CD4-positive, alpha-beta memory T cell (primary cell): ENCODE data around the gene BCS1L. TPM values are rescaled to one million over a fixed set of nuclear protein-coding genes. Genes with fewer than 3 reads are reported as not detected.

ENCODE experiments used
- CTCF ChIA-PET: fragments of 350-600 bp; sonication (Branson Sonifier 250); formaldehyde crosslinking; loops from one replicate; lab custom pipeline; 2021; ENCODE audit warnings: inconsistent platforms; ENCODE audit not compliant: partially characterized antibody; lab: Charles Lee
- POLR2A ChIA-PET: fragments of 350-600 bp; sonication (Branson Sonifier 250); formaldehyde crosslinking; loops from one replicate; lab custom pipeline; 2021; ENCODE audit not compliant: partially characterized antibody; lab: Charles Lee
- DNase-seq, 5 donors: peaks; one replicate each; pipeline versions ENCODE4 v3.0.0 to v3.0.0-alpha.2; 2020 to 2022; ENCODE audit warnings: mixed read lengths in 1 of 5
- H3K27ac ChIP-seq: one replicate; pipeline ENCODE4 v1.7.0; 2013; ENCODE audit warnings: low read depth, low read length
- H3K27me3 ChIP-seq: 2 replicates; pipeline ENCODE4 v1.7.0; 2013; ENCODE audit warnings: mild to moderate bottlenecking, low read length, moderate library complexity; ENCODE audit not compliant: insufficient read depth
- H3K36me3 ChIP-seq: 2 replicates; pipeline ENCODE4 v1.7.0; 2013; ENCODE audit warnings: mild to moderate bottlenecking, low read length, moderate library complexity; ENCODE audit not compliant: insufficient read depth
- H3K4me1 ChIP-seq: 2 replicates; pipeline ENCODE4 v1.7.0; 2013; ENCODE audit warnings: mild to moderate bottlenecking, low read length, moderate library complexity; ENCODE audit not compliant: insufficient read depth
- H3K4me3 ChIP-seq, 2 donors: one replicate each; pipeline ENCODE4 v1.7.0; 2013; ENCODE audit warnings: low read length in 2 of 2, mild to moderate bottlenecking in 1 of 2
- H3K9me3 ChIP-seq, 2 donors: one replicate each; pipeline ENCODE4 v1.7.0; 2013; ENCODE audit warnings: low read length in 2 of 2, control low read depth in 1 of 2; ENCODE audit not compliant: control insufficient read depth in 1 of 2
- H3K27ac Mint-ChIP-seq, 7 donors: one replicate each; pipeline ENCODE4 v1.8.0; 2020 to 2021; ENCODE audit warnings: mixed read lengths in 7 of 7, mild to moderate bottlenecking in 6 of 7, inconsistent platforms in 3 of 7, moderate library complexity in 3 of 7
- H3K27me3 Mint-ChIP-seq, 2 donors: one replicate each; pipeline ENCODE4 v1.8.0; 2020 to 2021; ENCODE audit warnings: mixed read lengths in 2 of 2
- H3K36me3 Mint-ChIP-seq, 2 donors: one replicate each; pipeline ENCODE4 v1.8.0; 2020 to 2021; ENCODE audit warnings: mixed read lengths in 2 of 2, inconsistent platforms in 1 of 2, mild to moderate bottlenecking in 1 of 2
- H3K4me1 Mint-ChIP-seq, 4 donors: one replicate each; pipeline ENCODE4 v1.8.0; 2020 to 2021; ENCODE audit warnings: mixed read lengths in 4 of 4, mild to moderate bottlenecking in 1 of 4
- H3K4me3 Mint-ChIP-seq, 8 donors: one replicate each; pipeline ENCODE4 v1.8.0; 2020 to 2021; ENCODE audit warnings: mixed read lengths in 8 of 8, mild to moderate bottlenecking in 7 of 8, moderate library complexity in 6 of 8, inconsistent platforms in 3 of 8
- H3K9me3 Mint-ChIP-seq, 8 donors: one replicate each; pipeline ENCODE4 v1.8.0; 2020 to 2021; ENCODE audit warnings: mixed read lengths in 8 of 8, mild to moderate bottlenecking in 5 of 8, inconsistent platforms in 3 of 8, moderate library complexity in 1 of 8
- intact Hi-C: fragments of 100-400 bp; cut with micrococcal nuclease; formaldehyde crosslinking; loops from one replicate; pipeline ENCODE4 v1.15.1; 2023
- polyA plus RNA-seq, 2 donors: library from polyadenylated mRNA; unstranded; fragments of 300-500 nt; fragmentation: Illumina TruSeq; gene quantifications; one replicate each; pipeline ENCODE4 v1.2.3, GENCODE V29; 2021
- total RNA-seq, 2 experiments: library from RNA; stranded (reverse); gene quantifications; one replicate each; pipeline ENCODE4 v1.2.3, GENCODE V29; 2021

Gene BCS1L
- total and polyA plus RNA-seq, 4 experiments from 2014 or later, result 13.9 to 57.2 (median 35.6) TPM

- Mint-ChIP-seq H3K27ac (peak overlapping the region in 1 of 7 donors; percentile 38), H3K36me3 (peaks cover 32 to 44% of the 10 kb centered on the region in 2 donors), H3K4me1 (no peaks in the 10 kb centered on the region)
These were observed 35.1 kb downstream of the BCS1L start for GRCh38 chr2:218694405-218695145.

GRCh38 chr2:218698885-218699284 lies 39.4 kb downstream of the BCS1L start:
- Mint-ChIP-seq H3K36me3 (peaks cover 10 to 27% of the 10 kb centered on the region in 2 donors), H3K27ac (no peak overlapping the region), H3K27me3 (no peaks in the 10 kb centered on the region), H3K4me3 (no peak overlapping the region), H3K4me1 (no peaks in the 10 kb centered on the region), H3K9me3 (no peaks in the 10 kb centered on the region)
- intact Hi-C loops, result no loop called here
- Histone ChIP-seq H3K36me3 (no peaks in the 10 kb centered on the region), H3K27ac (no peak overlapping the region), H3K9me3 (no peaks in the 10 kb centered on the region), H3K27me3 (no peaks in the 10 kb centered on the region), H3K4me1 (no peaks in the 10 kb centered on the region), H3K4me3 (no peak overlapping the region)
- POLR2A ChIA-PET, result no interaction called here
- DNase-seq, result no peak
- CTCF ChIA-PET, result interaction anchor here (1.3 kb wide), 1 partner anchor 149 kb away, joined by 4 read pairs; no protein-coding TSS in a partner anchor

More at GRCh38 chr2:218694405-218695145, 35.1 kb downstream of the BCS1L start:
- no peak for DNase-seq
- Histone ChIP-seq H3K27me3 (no peaks in the 10 kb centered on the region), H3K27ac (no peak overlapping the region), H3K4me1 (no peaks in the 10 kb centered on the region), H3K9me3 (no peaks in the 10 kb centered on the region), H3K4me3 (no peak overlapping the region), H3K36me3 (no peaks in the 10 kb centered on the region)
- H3K9me3 Mint-ChIP-seq, result no peaks in the 10 kb centered on the region
- no peaks in the 10 kb centered on the region for H3K27me3 Mint-ChIP-seq
- no peak overlapping the region for H3K4me3 Mint-ChIP-seq
- CTCF ChIA-PET, result interaction anchor here (1.5 kb wide), 1 partner anchor 13 kb away, joined by 3 read pairs; no protein-coding TSS in a partner anchor
- intact Hi-C loops, result no loop called here
- POLR2A ChIA-PET, result no interaction called here

GRCh38 chr2:218701806-218702205 lies 42.3 kb downstream of the BCS1L start:
- peaks cover 0 to 2% of the 10 kb centered on the region in 2 donors for H3K27me3 Mint-ChIP-seq
- DNase-seq, result no peak
- H3K27ac Mint-ChIP-seq, result no peak overlapping the region
- H3K4me1 ChIP-seq, result no peaks in the 10 kb centered on the region
- ChIA-PET POLR2A (interaction anchor here (0.8 kb wide), 1 partner anchor 43 kb away, joined by 3 read pairs; the partner anchor contains the start of genes BCS1L and ZNF142), CTCF (interaction anchor here (1.1 kb wide), 1 partner anchor 9 kb away, joined by 5 read pairs; the partner anchor contains the start of gene TTLL4)
- no peak overlapping the region for H3K4me3 ChIP-seq
- H3K9me3 Mint-ChIP-seq, result no peaks in the 10 kb centered on the region
- H3K36me3 ChIP-seq, result no peaks in the 10 kb centered on the region
- no peaks in the 10 kb centered on the region for H3K9me3 ChIP-seq
- H3K27me3 ChIP-seq, result no peaks in the 10 kb centered on the region
- H3K27ac ChIP-seq, result no peak overlapping the region
- no peaks in the 10 kb centered on the region for H3K4me1 Mint-ChIP-seq
- no peak overlapping the region for H3K4me3 Mint-ChIP-seq
- intact Hi-C loops, result no loop called here
- peaks cover 3 to 15% of the 10 kb centered on the region in 2 donors for H3K36me3 Mint-ChIP-seq

GRCh38 chr2:218703341-218703740 lies 43.9 kb downstream of the BCS1L start:
- Mint-ChIP-seq H3K27ac (peak overlapping the region in 1 of 7 donors; percentile 1), H3K36me3 (peaks cover 3 to 12% of the 10 kb centered on the region in 2 donors), H3K4me1 (peaks cover 0 to 2% (median 0%) of the 10 kb centered on the region in 4 donors), H3K9me3 (no peaks in the 10 kb centered on the region), H3K4me3 (no peak overlapping the region), H3K27me3 (peaks cover 0 to 2% of the 10 kb centered on the region in 2 donors)
- ChIA-PET POLR2A (no interaction called here), CTCF (no interaction called here)
- DNase-seq, result no peak
- H3K4me3 ChIP-seq, result no peak overlapping the region
- intact Hi-C loops, result no loop called here
- H3K27me3 ChIP-seq, result no peaks in the 10 kb centered on the region
- no peaks in the 10 kb centered on the region for H3K36me3 ChIP-seq
- H3K27ac ChIP-seq, result no peak overlapping the region
- H3K9me3 ChIP-seq, result no peaks in the 10 kb centered on the region
- H3K4me1 ChIP-seq, result no peaks in the 10 kb centered on the region

GRCh38 chr2:218708086-218708485 lies 48.6 kb downstream of the BCS1L start:
- Mint-ChIP-seq H3K9me3 (no peaks in the 10 kb centered on the region), H3K4me3 (no peak overlapping the region), H3K4me1 (peaks cover 8 to 17% (median 12%) of the 10 kb centered on the region in 4 donors), H3K27me3 (peaks cover 0 to 2% of the 10 kb centered on the region in 2 donors), H3K36me3 (no peaks in the 10 kb centered on the region), H3K27ac (no peak overlapping the region)
- H3K36me3 ChIP-seq, result no peaks in the 10 kb centered on the region
- H3K4me3 ChIP-seq, result no peak overlapping the region
- no peaks in the 10 kb centered on the region for H3K27me3 ChIP-seq
- no peak overlapping the region for H3K27ac ChIP-seq
- ChIA-PET CTCF (interaction anchor here (0.6 to 1.9 kb wide), 6 partner anchors 13 to 350 kb away, joined by 3 to 7 read pairs (median 4); partner anchors contain the start of genes BCS1L and ZNF142), POLR2A (interaction anchor here (0.6 to 1.6 kb wide), 2 partner anchors 37 to 49 kb away, joined by 3 to 5 read pairs; partner anchors contain the start of genes BCS1L and ZNF142)
- intact Hi-C loops, result no loop called here
- H3K9me3 ChIP-seq, result no peaks in the 10 kb centered on the region
- DNase-seq, result no peak
- peaks cover 16% of the 10 kb centered on the region for H3K4me1 ChIP-seq

GRCh38 chr2:218709908-218710307 lies 50.4 kb downstream of the BCS1L start:
- Histone ChIP-seq H3K4me1 (peaks cover 16% of the 10 kb centered on the region), H3K9me3 (no peaks in the 10 kb centered on the region), H3K4me3 (no peak overlapping the region), H3K27ac (no peak overlapping the region), H3K36me3 (no peaks in the 10 kb centered on the region), H3K27me3 (no peaks in the 10 kb centered on the region)
- POLR2A ChIA-PET, result interaction anchor here (0.6 to 2.6 kb wide), 9 partner anchors 38 to 491 kb away, joined by 3 to 28 read pairs (median 6); partner anchors contain the start of genes BCS1L, RNF25, STK36 and WNT10A
- CTCF ChIA-PET, result interaction anchor here (0.6 to 2.5 kb wide), 19 partner anchors 8 to 677 kb away, joined by 3 to 28 read pairs (median 3); partner anchors contain the start of genes BCS1L, DNPEP, RNF25 and STK36
- peak overlapping the region in 2 of 7 donors; percentile 35 to 79 for H3K27ac Mint-ChIP-seq
- peak overlapping the region in 4 of 8 donors; percentile 4 to 51 (median 39) for H3K4me3 Mint-ChIP-seq
- H3K9me3 Mint-ChIP-seq, result no peaks in the 10 kb centered on the region
- DNase-seq, result no peak
- H3K4me1 Mint-ChIP-seq, result peaks cover 14 to 26% (median 18%) of the 10 kb centered on the region in 4 donors
- H3K27me3 Mint-ChIP-seq, result peaks cover 0 to 2% of the 10 kb centered on the region in 2 donors
- intact Hi-C loops, result loop anchor here (1.0 to 5.0 kb wide), 9 partner anchors 38 to 452 kb away; partner anchors contain the start of genes AAMP, BCS1L, CNOT9 and NHEJ1
- peaks cover 5 to 6% of the 10 kb centered on the region in 2 donors for H3K36me3 Mint-ChIP-seq
